Activated gamma-delta T cell treated with anti-CD3 and anti-CD28 coated beads, Interleukin-2, amount 50 U/mL, for 16 hours (primary cell): ENCODE measurements around the gene CYP4F22.
"Not testable (repeated sequence)": the region's sequence is repeated elsewhere in the genome, so short reads cannot be mapped to it uniquely, and the experiment has no call there.

ENCODE experiments used
- DNase-seq: peaks from one replicate; pipeline ENCODE4 v3.0.0-alpha.2; 2020; ENCODE audit warnings: low read depth

Gene CYP4F22

DNA sequence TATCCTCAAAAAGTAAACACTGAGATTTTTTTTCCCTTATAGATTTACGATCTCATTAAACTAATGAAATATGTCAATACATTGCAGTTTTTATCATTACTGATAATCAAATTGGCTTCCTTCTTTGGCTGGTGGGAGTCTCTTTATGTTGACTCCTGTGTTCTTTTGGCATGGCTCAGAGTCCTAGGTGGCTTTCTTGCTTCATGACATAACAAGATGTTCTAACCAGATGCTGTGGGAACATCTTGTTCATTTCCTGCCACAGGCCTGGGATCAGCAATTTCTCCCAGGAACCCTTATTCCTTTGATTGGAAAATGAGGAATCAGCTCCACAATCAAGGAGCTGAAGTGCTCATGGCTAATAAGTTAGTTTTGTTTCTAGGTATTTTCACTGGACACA, 13.2 kb upstream of the CYP4F22 start:
- DNase-seq = no peak

DNA sequence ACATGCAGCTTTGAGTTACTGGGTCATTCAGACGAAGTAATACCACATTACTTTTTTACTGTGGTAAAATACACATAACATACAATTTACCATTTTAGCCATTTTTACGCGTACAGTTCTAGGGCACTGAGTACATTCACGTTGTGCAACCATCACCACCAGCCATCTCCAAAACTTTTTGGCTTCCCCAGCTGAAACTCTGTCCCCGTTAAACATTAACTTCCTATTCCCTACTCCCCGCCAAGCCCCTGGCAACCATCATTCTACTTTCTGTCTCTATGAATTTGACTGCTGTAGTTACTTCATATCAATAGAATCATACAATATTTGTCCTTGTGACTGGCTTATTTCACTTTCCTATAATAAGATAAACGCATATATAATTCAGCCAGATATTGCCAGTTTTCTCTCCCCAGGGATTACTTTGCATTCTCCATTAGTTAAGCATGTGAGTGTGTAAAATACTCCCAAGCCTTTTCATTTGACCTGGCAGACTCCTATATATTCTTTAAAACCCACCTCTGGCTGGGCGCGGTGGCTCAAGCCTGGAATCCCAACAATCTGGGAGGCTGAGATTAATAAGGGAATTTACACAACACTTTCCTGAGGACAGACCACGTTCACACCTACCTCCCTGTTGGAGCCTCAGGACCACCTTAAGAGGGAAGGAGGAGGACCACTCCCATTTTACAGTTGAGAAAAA, 10.0 kb upstream of the CYP4F22 start:
- DNase-seq = no peak

DNA sequence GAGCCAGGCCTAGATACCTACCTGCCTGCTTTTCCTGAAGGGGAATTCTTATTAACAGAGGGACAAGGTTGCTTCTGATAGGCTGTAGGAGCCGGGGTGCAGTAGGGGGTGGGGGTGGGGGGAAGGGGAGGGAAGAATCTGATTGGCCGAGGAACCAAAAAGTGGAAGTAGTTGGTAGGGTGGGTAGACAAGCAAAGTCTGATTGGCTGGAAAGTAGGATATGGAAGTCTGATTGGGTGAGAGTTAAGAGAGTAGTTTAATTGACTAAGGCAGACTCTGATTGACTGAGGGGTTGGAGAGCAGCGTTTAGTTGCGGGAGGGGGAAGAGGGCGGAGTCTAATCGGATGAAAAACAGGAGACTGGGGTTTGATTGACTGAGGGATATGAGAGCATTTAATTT, 9.4 kb upstream of the CYP4F22 start:
- DNase-seq = no peak

DNA sequence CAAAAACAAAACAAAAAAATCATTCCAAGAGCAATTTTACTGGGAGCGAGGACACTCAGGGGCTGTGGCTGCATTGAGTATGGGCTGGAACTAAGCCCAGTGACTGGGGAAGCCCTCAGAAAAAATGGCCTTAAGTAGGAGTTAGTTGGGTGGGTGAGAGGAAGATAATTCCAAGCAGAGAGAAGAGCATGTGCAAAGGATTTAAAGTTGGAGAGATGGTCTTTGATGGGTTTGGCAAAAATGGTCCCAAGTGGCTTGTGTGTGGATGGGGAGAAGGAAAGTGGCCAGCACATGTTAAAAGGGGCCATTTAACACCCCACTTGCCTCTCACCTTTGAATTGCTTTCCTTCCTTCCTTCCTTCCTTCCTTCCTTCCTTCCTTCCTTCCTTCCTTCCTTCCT, 6.7 kb upstream of the CYP4F22 start:
- no peak for DNase-seq

DNA sequence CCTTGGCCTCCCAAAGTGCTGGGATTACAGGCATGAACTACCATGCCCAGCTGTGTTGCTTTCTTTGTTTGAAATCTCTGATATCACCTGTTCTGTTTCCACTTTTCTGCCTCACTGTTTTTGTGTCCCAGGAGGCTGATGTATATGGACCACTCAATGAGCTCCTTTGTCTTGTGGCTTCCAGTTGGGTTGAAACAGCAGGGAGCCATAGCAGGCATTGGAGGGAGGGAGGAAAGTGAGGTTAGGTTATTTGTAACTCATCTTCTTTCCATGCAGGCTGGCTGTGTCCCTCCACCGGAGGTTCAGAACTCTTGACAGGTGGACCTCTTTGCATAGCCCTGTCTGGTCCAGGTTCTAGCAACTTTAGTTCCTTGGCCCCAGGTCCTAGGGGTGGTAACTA, 6.1 kb upstream of the CYP4F22 start:
- no peak for DNase-seq

DNA sequence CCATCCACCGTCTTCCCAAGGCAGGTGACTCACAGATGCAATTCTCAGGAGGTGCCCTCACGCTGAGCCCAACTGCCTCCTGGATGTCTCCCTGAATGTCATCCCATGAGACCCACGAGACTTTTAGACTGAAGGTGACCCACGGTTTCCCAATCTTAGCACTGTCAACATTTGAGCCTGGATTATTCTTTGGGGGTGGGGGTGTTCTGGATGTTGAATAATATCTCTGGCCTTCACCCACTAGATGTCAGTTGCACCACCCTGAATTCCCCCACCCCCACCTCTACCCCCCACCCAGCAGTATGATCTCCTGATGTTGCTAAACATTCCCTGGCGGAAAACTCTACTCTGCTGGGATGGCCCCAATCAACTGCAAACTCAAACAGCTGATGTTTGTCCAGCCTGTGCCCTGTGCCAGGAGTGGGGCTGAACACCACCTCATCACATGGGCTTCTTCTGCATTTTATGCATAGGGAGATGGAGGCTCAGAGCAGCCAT, 2.2 kb upstream of the CYP4F22 start:
- no peak for DNase-seq

DNA sequence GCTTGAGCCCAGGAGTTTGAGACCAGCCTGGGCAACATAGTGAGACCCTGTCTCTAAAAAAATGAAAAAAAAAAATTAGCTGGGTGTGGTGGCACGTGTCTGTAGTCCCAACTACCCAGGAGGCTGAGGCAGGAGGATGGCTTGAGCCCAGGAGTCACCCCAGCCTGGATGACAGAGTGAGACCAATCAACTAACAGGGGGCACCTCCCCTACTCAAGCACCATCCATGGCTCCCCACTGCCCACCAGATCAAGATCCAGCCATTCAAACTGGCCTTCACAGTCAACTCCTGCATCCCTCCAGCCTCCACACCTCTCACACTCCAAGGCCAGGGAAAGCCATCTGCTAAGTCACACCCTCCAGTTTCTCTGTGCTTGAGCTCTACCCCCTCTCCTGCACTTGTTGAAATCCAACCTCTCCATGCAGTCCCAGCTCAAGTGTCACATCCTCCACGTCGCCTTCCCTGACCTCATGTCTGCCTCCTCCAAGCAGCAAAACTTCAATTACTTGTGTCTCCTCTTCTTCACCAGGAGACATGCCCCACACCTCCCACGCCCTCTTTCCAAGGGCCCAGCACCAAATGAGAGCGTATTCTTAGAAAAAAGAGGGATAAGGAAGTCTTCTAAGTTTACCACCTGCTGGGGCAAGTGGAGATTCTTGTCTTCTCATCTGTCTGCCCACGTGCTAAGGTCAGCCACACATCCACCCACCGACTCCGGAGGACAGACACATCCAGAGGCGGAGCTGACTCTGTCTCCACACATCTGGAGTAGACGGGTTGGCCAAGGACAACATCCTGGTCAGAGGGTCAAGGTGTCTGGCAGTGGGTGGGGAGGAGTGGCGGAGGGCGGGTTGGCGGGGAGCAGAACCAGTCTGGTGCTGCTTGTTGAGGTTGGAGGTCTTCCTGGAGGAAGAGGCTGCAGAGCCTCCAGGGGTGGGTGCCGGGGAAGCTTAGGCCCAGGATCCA, 974 bp upstream of the CYP4F22 start:
- no peak for DNase-seq

DNA sequence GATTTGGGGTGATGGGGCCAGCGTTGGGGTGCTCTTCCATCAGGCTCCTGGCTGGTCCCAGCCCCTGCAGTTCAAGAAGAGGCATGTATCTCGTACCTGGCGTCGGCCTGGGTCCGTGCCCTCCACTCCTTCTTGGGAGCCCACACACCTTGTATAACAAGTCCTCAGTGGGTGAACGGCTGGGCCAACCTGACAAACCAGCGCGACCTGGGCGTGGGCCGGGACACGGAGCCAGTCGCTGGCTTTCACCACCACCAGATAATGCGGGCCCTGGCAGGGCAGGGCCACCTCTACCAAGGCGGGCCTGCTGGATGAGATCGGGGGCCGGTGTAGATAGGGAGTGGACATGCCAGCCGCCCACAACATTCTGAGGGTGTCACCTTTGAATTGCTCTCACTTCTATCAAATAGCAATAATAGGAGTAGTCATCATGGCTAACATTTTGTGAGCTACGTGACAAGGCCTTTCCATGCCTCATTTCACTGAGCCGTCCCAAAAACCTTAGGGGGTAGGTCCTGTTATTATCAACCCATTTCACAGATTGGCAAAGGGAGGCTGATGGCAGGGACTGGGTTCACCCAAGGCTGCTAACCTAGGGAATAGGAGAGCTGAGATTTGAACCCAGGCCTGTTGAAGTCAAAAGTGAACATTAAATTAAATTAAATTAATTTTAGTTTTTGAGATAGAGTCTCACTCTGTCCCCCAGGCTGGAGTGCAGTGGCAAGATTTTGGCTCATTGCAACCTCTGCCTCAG, 3.5 kb downstream of the CYP4F22 start:
- no peak for DNase-seq

DNA sequence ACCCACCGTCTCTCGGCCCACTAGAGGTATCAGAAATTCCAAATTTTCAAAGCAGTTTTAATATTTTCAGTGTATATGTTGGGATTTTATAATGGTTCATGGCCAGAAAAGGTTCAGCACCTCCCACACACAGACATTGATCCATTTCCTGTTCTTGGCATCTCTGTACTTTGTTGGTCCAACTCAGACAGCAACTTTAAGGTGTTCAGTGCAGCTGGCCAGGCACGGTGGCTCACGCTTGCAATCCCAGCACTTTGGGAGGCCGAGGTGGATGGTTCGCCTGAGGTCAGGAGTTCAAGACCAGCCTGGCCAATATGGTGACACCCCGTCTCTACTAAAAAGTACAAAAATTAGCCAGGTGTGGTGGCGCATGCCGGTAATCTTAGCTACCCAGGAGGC, 6.9 kb downstream of the CYP4F22 start:
- DNase-seq = not testable (repeated sequence)

DNA sequence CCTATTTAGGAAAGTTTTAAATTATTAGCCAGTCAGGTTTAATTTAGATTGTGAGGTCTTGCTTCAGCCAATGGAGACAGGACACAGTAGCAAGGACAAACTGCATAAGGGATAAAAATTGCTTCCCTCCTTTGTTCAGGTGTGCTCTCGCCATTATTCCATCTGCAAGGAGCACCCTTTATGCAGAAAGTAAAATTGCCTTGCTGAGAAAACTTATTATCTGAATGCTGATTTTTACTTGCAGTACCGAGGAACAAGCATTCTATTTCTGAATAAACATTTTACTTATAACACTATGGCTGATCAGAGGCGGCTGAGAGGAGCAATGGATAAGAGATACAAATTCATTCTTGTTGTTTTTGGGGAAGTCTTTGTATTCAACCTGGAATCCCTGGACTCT, 8.0 kb downstream of the CYP4F22 start:
- no peak for DNase-seq

DNA sequence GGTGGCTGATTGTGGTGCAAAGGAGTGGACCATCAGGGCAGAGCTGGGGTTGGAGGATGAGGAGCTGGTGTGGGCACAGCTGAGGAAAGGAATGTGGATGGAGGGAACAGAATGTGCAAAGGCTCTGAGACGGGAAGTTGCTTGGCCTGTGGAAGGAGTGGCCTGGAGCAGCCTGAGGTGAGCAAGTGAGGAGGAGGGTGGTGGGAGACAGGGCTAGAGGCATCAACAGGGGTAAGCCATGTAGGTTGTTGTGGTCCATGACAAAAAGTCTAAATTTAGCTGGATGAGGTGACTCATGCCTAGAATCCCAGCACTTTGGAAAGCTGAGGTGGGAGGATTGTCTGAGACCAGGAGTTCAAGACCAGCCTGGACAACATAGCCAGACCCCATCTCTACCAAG, 9.5 kb downstream of the CYP4F22 start:
- no peak for DNase-seq

DNA sequence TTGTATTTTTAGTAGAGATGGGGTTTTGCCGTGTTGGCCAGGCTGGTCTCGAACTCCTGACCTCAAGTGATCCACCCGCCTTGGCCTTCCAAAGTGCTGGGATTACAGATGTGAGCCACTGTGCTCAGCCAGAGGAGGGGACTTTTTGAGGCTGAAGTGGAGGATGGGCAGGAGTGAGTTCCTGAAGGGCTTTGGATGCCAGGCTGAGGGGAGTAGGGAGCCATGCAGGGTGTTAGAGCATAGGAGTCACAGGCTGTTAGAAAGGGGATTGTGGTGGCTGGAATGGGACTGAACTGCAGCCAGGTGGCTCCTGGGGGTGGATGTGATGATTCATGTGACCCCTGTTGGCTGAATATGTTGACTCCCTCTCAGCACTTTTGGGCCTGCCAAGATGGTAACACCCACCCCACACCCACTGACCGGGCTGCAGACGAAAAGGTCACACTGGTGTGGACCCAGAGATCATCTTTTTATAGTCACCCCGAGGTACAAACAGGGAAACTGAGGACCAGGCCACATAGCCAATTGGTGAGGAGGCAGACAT, 11.2 kb downstream of the CYP4F22 start:
- no peak for DNase-seq

DNA sequence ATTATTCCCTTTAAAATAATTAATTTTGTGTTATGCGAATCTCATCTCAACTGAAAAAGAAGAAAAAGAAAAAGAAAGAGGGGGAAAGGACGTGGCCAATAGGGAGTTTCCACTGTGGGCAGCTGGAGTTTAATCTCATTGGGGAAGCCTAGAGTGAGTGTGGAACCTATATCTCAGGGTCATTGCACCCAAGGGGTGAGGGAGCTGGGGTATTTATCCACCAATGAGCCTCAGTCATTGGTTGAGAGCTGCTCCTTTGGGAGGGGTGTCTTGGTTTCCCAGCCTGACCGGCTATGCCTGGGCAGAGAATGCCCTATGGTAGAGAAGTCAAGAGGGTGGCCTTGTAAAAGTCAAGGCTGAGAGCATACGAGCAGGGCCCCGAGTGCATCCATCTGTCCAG, 16.5 kb downstream of the CYP4F22 start:
- no peak for DNase-seq

DNA sequence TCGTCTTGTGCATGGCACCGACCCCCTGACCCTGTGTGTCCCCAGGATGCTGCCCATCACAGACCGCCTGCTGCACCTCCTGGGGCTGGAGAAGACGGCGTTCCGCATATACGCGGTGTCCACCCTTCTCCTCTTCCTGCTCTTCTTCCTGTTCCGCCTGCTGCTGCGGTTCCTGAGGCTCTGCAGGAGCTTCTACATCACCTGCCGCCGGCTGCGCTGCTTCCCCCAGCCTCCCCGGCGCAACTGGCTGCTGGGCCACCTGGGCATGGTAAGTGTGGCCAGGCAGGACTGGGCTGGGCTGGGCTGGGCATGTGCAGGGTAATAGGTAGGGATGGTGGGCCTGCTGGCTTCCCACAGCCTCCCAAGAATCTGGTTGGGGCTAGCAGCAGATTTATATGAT, 17.0 kb downstream of the CYP4F22 start:
- no peak for DNase-seq

DNA sequence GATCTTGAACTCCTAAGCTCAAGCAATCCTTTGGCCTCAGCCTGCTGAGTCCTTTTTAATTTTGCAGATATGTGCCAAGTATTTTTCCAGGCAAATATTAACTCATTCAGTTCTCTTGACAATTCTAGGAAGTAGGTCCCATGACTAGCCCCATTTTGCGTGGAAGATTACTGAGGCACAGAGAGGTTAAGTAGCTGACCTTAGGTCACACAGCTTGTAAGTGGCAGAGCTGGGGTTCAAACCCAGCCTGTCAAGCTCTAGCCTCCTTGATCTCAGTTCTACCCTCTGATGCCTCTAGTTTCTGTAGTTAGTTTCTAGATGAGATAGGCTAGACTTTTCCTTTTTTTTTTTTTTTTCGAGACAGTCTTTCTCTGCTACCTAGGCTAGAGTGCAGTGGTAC, 18.1 kb downstream of the CYP4F22 start:
- no peak for DNase-seq

DNA sequence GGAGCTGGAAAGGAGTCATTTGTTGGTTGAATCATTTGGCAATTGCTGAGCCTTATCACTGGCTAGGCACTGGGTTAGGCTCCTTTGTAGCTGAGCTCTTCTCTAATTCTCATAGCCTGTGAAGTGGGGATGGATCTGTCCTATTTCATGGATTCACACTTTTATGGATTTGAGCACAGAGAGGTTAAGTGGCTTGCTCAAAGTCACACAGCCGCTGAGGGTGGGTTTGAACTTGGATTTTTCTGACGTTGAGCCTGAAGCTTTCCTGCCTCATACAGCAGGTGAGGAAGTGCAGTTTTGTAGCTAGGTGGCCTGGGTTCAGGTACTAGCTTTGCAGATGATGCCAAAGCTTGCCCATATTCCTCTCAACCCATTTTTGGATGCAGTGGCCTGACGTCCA, 19.4 kb downstream of the CYP4F22 start:
- no peak for DNase-seq

DNA sequence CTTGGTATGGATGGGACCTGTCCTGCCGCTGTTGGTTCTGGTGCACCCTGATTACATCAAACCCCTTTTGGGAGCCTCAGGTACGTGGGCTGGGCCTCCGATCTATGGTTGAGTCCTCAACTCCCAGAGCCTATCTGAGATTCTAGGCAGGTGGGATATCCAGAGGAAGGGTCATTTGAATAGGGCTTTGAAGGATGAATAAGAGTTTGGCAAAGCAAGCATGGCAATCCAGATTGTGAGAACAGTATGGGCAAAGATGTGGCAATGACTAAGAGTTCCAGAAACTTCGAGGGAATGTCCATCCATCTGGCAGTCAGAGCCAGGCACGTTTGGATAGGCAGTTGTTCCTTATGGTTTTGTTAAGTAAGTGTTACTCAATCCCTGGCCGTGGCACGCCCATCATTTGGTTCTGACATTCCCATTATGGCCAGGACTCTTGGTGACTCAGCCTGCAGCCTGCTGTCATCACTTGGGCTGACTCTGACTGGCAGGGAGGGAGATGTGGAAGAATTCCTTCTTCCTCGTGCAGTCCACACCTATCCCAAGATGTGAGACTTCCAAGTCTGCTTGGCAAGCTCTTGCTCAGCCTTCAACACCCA, 21.5 kb downstream of the CYP4F22 start:
- DNase-seq = no peak

DNA sequence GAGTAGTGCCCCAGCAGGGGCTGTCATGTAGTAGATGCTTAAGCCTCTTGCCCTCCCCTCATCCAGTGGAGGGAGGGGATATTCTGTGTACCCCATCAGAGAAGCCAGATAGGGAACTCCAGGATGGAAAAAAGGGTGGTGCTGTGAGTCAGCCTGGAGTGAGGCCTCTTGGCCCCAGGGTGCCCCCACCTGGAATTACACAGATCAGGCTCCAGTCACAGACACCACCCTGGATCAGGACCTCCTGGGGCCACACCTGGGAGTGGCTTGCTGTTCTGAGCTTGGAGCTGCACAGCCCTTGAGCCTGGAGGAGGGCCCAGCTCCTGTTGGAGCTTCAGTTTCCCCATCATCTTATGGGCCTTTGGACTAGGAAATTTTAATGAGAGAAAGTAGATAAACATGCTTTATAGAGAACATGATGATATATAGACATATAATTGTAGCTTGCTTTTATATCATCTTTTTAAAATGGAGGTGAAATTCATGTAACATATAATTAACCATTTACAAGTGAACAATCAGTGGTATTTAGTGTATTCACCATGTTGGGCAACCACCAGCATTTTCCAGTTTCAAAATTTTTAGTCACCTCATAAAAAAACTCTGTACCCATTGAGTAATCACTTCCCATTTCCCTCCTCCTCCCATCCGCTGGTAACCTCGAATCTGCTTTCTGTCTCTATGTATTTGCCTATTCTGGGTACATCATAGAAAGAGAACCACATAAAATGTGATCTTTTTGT, 24.6 kb downstream of the CYP4F22 start:
- DNase-seq = no peak

DNA sequence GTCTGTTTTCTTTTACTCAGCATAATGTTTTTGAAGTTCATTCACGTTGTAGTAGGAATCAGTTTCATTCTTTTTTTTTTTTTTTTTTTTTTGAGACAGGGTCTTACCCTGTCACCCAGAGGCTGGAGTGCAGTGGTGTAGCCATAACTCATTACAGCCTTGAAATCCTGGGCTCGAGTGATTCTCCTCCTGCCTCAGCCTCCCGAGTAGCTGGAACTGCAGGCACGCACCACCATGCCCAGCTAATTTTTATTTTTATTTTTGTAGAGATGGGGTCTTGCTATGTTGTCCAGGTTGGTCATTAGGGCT, 25.2 kb downstream of the CYP4F22 start:
- DNase-seq = not testable (repeated sequence)

DNA sequence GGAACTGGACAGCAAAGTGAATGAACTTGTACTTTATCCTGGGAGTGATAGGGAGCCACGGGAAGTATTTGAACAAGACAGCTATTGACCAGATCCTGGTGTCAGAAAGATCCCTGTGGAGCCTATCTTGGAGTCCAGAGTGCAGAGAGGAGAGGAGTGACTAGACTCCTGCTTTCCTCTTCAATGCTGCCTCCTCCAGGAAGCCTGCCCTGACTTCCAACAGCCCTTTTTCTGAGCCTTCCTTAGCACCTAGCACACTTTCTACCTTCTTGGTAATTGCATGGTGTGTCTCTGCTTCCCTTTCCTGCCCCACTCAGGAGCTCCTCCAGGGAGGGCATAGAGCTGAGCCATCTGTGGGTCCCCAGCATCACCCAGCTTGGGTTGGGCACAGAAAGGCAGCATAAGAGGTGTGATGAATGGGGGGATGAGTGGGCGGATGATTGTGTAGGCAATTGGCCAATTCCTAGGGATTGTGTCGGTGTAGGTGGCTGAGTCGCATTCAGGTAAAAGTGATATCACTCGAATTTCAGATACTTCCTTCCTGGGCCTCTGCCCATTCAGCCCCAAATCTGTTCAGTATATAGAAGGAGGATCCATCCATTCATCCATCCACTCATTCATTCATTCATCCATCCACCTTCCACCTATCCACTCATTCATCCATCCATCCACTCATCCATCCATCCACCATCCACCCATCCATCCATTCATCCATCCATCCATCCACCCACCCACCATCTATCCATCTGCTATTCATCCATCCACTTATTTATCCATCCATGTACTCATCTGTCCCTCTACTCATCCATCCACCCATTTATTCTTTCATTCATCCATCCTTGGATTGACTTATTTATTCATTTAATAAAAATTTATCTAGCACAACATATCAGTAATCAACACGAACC, 26.9 kb downstream of the CYP4F22 start:
- DNase-seq = no peak
